ENCODE data around the gene SNAPIN.
A peak's percentile ranks its signal among the peaks of the same experiment; 100 is the strongest.
"Not testable (repeated sequence)": the region's sequence is repeated elsewhere in the genome, so short reads cannot be mapped to it uniquely, and the experiment has no call there.

The SNAPIN gene

GRCh38 chr1:153670859-153671627 lies 12.5 kb downstream of the SNAPIN start, which contains the start of gene ILF2:
Gene ILF2, minus strand, starts transcription at chr1:153670993. Its CDS starts 71 bp downstream, at chr1:153670922.
- TF ChIP-seq CTCF (IDR thresholded peaks at IDR 0.05; ENCODE audit: low read depth, low read length): peak; percentile 23
- peak; percentile 100 for DNase-seq (ENCODE audit: extremely low read depth, low read depth)

DNA sequence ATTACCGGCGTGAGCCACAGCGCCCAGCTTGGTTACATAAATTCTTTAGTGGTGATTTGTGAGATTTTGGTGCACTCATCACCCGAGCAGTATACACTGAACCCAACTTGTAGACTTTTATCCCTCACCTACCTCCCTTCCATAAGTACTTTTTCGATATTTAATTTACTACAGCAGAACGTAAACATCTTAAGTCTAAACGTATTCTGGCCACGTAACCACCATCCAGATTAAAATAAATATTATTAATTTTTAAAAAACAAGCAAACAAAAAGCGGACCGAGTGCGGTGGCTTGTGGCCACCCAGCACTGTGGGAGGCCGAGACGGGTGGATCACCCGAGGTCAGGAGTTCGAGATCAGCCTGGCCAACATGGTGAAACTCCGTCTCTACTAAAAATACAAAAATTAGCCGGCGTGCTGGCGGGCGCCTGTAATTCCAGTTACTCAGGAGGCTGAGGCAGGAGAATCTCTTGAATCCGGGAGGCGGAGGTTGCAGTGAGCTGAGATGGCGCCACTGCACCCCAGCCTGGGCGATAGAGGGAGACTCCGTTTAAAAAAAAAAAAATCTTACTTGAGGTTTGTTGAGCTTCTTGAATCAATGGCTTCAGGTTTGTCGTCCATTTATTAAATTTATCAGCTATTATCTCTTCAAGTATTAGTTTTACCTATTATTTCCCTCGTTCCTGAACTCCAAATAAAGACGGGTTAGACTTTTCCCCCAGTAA lies 13.3 kb downstream of the SNAPIN start:
- not testable (repeated sequence) for DNase-seq (ENCODE audit: extremely low read depth, low read depth)

DNA sequence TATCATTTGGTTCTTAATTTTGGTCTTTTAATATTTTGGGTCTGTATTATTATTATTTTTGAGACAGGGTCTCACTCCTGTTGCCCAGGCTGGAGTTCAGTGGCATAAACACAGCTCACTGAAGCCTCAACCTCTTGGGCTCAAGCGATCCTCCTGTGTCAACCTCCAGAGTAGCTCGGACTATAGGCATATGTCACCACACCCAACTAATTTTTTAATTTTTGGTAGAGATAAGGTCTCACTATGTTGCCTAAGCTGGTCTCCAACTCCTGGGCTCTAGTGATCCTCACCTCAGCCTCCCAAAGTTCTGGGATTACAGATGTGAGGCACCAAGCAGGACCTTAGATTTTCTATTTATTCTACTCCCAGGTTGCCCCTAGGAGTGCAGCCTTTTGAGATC lies 15.0 kb downstream of the SNAPIN start:
- DNase-seq (ENCODE audit: extremely low read depth, low read depth): no peak
- no peak for TF ChIP-seq CTCF (IDR thresholded peaks at IDR 0.05; ENCODE audit: low read depth, low read length)

GRCh38 chr1:153677718-153678518 lies 19.4 kb downstream of the SNAPIN start:
- DNase-seq (ENCODE audit: extremely low read depth, low read depth): no peak
- TF ChIP-seq CTCF (IDR thresholded peaks at IDR 0.05; ENCODE audit: low read depth, low read length): peak; percentile 97

DNA sequence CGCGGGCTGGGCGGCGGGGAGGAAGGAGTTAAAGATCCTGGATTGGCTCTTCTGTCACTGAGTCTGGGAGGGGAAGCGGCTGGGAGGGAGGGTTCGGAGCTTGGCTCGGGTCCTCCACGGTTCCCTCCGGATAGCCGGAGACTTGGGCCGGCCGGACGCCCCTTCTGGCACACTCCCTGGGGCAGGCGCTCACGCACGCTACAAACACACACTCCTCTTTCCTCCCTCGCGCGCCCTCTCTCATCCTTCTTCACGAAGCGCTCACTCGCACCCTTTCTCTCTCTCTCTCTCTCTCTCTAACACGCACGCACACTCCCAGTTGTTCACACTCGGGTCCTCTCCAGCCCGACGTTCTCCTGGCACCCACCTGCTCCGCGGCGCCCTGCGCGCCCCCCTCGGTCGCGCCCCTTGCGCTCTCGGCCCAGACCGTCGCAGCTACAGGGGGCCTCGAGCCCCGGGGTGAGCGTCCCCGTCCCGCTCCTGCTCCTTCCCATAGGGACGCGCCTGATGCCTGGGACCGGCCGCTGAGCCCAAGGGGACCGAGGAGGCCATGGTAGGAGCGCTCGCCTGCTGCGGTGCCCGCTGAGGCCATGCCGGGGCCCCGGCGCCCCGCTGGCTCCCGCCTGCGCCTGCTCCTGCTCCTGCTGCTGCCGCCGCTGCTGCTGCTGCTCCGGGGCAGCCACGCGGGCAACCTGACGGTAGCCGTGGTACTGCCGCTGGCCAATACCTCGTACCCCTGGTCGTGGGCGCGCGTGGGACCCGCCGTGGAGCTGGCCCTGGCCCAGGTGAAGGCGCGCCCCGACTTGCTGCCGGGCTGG lies 20.2 kb downstream of the SNAPIN start, which contains the start of gene NPR1:
Gene NPR1 (plus strand): TSS at position 170 of the 818 bp plus-strand sequence. CDS start 421 bp downstream, at position 591.
- DNase-seq (ENCODE audit: extremely low read depth, low read depth): no peak
- no peak; the same call in 1 of the 2 replicates for TF ChIP-seq CTCF (IDR thresholded peaks at IDR 0.05; ENCODE audit: low read depth, low read length)

DNA sequence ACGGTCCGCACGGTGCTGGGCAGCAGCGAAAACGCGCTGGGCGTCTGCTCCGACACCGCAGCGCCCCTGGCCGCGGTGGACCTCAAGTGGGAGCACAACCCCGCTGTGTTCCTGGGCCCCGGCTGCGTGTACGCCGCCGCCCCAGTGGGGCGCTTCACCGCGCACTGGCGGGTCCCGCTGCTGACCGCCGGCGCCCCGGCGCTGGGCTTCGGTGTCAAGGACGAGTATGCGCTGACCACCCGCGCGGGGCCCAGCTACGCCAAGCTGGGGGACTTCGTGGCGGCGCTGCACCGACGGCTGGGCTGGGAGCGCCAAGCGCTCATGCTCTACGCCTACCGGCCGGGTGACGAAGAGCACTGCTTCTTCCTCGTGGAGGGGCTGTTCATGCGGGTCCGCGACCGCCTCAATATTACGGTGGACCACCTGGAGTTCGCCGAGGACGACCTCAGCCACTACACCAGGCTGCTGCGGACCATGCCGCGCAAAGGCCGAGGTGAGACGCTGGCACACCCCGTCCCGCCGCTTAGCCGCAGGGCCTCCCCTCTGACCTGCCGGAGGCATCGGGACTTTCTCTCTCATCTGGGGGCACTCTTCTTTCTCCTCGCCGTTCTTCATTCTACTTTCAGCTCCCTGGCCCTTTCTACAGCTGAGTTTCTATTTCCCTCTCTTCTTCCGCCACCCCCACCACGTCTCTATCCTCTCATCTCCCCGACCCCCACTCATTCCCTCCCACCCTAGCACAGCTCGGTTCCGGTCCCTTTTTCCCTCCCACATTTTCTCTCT lies 21.0 kb downstream of the SNAPIN start:
- TF ChIP-seq CTCF (IDR thresholded peaks at IDR 0.05; ENCODE audit: low read depth, low read length): no peak
- DNase-seq (ENCODE audit: extremely low read depth, low read depth): no peak
